HUDEP-2 (cell line): ENCODE results near the gene ATP8B1.

ENCODE experiments used
- DNase-seq, 76 experiments: peaks; one replicate each; lab custom pipeline; 2025; ENCODE audit not compliant: unreplicated experiment in 76 of 76; lab: John Stamatoyannopoulos, UW

The ATP8B1 gene

DNA sequence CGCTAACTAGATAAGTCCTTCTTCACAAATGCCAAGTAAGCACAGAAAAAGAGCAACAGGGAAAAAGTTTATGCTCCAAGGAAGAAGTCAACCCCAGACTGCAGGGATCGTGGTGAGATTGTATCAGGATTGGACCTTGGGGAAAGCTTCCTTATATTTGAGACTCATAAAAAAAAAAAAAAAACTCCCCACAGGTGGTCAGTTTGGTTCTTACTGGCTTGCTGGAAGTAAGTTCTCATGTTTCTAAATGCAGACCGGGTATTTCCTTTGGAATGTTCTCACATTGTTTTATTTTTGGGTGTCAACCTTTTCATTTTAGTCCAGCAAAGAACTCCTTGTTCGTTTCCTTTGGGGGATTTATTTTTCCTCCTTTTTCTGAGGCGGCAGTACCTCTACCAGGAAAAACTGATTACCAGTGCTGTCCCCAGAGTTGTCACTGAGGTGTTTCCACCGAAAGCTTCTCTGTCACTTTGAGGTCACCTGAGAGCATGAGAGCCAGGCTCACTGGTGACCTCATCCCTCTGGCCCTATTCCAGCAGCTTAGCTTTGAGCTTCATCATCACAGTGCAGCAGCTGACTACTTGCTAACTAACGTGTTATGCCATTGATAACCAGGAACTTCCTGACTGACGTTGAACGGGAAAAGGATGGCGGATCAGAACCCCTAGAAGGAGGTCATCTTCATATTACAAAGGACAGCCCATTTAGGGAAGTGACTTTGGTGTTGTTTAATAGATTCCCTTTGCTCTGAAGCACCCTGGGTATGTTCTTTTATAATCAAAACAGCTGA is 16.8 kb upstream of the ATP8B1 start:
- peak in 69 of 76 experiments; percentile 1 to 87 (median 40) for DNase-seq

DNA sequence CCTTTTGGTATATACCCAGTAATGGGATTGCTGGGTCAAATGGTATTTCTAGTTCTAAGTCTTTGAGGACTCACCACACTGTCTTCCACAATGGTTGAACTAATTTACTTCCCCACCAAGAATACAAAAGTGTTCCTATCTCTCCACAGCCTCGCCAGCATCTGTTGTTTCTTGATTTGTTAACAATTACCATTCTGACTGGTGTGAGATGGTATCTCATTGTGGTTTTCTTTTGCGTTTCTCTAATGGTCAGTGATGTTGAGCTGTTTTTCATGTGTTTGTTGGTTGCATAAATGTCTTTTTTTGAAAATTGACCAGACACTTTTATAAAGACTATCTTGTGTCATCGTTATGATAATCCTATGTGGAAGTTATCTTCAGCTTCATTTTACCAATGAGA is 16.0 kb upstream of the ATP8B1 start:
- peak in 4 of 76 experiments; percentile 1 to 36 (median 24) for DNase-seq

GRCh38 chr18:57816208-57816954 is 13.3 kb upstream of the ATP8B1 start:
- DNase-seq: no peak

- DNase-seq: no peak
Measured at GRCh38 chr18:57814555-57814954, 11.4 kb upstream of the ATP8B1 start.

DNA sequence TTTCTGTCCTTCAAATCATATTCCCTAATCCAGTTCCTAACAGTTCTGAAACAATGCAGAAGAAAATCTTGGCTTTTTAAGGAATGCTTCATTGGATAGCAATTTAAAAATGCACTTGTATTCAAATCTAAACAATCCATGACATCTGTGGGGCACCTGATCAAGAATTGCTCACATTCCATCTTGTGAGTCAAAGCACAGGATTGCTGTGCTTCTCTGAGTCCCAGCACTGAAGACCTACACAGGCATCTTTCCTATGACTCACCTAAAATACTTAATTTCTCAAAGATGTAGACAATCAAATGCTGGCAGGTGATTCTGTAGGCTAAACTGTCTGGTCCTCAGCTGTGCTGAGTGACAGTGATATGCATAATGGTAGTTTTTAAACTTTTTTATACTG is 10.1 kb upstream of the ATP8B1 start:
- DNase-seq: no peak

GRCh38 chr18:57812126-57812477 is 9.0 kb upstream of the ATP8B1 start:
- no peak for DNase-seq

DNA sequence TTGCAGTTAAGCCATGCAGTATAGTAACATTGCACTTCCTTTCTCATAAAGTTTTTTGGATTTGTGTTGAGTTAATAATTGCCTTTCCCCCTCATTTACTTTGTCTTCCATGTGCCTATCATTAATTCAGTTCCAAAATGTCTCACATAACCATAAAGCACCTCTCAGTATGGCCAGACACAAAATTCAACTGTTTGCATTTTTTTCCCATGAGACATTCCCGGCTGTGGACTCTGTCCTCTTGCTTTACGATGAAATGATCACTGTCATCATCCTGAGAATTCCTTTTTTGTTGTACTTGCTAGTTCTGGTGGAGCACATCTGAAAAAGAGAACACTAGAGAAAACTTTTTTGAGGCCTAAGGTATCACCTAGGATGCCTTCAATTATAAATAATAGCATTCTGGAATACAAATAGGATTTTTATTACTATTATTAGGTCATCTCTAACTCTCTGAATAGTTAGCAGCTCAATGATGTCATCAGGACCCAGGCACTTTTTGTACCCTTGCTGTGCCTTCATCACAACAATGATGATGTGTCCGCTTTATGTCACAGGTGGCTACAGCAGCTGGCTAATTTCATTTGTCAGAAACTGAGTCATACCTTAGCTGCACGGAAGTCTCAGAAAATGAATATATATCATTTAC is 8.5 kb upstream of the ATP8B1 start:
- no peak for DNase-seq

DNA sequence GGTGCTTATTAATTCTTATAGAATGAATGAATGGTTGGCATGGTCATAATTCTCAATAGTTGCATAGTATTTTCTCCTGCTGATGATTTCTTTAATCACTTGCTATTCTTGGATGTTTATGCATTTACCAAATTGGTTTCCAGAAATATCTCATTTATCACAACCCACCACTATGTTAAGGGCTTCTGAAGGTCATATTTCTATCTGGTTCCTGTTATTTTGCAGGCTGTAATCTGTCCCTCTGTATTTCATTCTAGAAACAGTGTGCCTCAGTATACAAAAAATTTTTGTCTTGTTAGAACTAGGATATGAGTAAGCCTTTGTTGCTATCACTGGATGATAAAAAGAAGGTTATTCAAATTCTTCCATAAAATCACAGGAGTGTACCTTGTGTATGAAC is 6.1 kb upstream of the ATP8B1 start:
- DNase-seq: no peak

DNA sequence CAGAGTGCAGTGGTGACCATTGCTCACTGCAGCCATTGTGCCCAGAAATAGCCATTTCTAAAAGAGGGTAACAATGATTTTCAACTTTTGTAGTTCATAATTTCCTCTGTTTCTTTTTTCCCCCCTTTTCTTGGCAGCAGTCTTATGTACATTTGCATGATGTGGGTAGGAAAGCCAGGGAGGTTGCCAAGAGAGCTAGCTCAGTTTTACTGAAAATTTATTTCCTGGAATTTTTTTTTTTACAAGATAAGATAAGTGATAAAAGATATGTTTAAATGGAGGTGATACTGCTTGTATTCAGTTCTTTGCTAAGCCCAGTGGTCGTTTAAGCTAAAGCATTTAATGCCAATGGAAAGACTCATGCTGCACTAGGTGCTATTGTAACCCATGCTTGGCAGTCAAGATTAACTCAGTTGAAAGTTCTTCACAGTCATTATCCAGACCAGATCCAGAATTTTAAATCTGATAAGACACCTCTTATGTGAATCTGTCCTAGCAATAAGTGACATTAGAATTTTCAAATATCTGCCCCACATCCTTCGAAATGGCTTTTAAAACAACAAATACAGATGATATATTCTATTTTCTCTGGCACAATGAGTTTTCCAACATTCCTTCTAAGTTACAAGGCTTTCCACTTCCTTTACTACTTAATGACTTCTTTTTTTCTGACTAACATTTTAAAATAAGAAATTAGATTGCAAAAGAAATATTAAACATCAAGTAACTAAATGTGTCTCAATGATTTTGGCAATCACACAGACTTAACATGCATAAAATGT is 4.4 kb upstream of the ATP8B1 start:
- DNase-seq: no peak

DNA sequence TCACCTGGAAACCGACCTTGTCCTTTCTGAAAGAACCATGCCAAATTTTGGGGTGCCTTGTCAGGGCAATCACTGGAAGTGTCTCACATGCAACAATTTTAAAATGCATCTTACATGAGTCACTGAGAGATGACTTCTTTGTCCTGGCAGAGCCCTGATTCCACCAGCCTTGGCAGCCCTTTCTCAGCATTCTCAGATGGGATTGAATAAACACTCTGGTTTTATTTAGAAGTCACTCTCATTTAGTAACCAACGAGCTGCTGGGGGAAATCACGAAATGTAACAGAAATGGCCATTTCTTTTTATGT is 3.8 kb upstream of the ATP8B1 start:
- no peak for DNase-seq

DNA sequence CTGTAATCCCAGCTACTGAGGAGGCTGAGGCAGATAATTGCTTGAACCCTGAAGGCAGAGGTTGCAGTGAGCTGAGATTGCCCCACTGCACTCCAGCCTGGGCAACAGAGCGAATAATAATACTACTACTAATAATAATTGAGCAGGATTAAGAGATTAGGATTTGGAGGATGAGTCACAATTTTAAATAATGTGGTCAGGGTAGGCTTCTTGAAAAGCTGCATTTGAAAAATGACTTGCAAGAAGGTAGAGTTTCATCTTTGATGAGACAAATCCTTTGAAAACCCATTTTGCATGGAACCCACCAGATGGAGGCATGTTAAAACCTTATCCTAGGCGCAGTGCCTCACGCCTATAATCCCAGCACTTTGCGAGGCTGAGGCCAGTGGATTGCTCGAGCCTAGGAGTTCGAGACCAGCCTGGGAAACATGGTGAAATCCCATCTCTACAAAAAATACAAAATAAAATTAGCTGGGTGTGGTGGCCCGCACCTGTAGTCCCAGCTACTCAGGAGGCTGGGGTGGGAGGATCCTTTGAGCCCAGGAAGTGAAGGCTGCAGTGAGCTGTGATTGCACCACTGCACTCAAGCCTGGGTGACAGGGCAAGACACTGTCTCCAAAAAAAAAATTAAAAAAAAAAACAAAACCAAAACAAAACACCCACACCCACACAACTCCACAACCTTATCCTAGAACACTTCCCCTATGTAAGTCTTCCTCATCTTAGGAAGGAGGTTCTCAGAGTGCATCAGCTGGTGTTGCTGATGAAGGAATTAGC is 3.3 kb upstream of the ATP8B1 start:
- no peak for DNase-seq

GRCh38 chr18:57805117-57805516 is 2.0 kb upstream of the ATP8B1 start:
- DNase-seq: no peak

- DNase-seq: no peak
Measured at GRCh38 chr18:57804557-57804956, 1.4 kb upstream of the ATP8B1 start.

- DNase-seq: no peak
Measured at GRCh38 chr18:57802213-57803102, 657 bp downstream of the ATP8B1 start.

- DNase-seq: no peak
Measured at GRCh38 chr18:57801761-57802212, 1.3 kb downstream of the ATP8B1 start.

GRCh38 chr18:57801325-57801724 is 1.8 kb downstream of the ATP8B1 start:
- no peak for DNase-seq

- no peak for DNase-seq
Measured at GRCh38 chr18:57798713-57799373, 4.3 kb downstream of the ATP8B1 start.

GRCh38 chr18:57797209-57797651 is 5.9 kb downstream of the ATP8B1 start:
- no peak for DNase-seq
